ENCODE results near the gene CFAP206.

The CFAP206 gene

DNA sequence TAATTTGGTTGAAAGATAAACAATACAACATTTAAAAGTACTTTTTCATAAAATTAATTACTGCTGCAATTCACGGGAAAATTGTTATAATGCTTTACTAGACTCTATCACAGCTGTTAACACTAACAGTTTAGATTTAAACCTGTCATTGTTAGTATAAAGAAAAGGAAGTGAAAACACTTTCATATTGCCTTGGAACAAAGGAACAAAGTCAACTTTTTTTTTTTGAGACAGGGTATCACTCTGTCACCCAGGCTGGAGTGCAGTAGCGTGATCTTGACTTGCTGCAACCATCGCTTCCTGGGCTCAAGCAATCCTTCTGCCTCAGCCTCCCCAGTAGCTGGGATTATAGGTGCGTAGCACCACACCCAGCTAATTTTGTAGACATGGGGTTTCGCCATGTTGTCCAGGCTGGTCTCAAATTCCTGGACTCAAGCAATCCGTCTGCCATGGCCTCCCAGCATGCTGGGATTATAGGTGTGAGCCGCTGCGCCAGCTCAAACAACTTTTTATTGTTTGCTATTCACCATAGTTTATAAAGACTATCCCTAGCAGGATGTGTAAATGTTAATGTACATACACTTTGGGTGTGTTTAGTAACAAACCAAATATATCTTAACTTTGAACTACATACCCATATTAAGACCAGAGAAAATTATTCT lies 87.1 kb downstream of the CFAP206 start:
- TF ChIP-seq, protein P1, sequence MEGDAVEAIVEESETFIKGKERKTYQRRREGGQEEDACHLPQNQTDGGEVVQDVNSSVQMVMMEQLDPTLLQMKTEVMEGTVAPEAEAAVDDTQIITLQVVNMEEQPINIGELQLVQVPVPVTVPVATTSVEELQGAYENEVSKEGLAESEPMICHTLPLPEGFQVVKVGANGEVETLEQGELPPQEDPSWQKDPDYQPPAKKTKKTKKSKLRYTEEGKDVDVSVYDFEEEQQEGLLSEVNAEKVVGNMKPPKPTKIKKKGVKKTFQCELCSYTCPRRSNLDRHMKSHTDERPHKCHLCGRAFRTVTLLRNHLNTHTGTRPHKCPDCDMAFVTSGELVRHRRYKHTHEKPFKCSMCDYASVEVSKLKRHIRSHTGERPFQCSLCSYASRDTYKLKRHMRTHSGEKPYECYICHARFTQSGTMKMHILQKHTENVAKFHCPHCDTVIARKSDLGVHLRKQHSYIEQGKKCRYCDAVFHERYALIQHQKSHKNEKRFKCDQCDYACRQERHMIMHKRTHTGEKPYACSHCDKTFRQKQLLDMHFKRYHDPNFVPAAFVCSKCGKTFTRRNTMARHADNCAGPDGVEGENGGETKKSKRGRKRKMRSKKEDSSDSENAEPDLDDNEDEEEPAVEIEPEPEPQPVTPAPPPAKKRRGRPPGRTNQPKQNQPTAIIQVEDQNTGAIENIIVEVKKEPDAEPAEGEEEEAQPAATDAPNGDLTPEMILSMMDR (IDR thresholded peaks at IDR 0.05; ENCODE audit: borderline replicate concordance, control extremely low read depth, extremely low read depth, insufficient read depth, missing control alignments): no peak
- in situ Hi-C loops (cut with MboI; ENCODE audit: low sequenced_read_pairs, unreplicated experiment): no loop called here
- peak; percentile 32 for DNase-seq (ENCODE audit: low spot score)

GRCh38 chr6:87498048-87498447 lies 90.3 kb downstream of the CFAP206 start:
- in situ Hi-C loops (cut with MboI; ENCODE audit: low sequenced_read_pairs, unreplicated experiment): no loop called here
- TF ChIP-seq, protein P1 (IDR thresholded peaks at IDR 0.05; ENCODE audit: borderline replicate concordance, control extremely low read depth, extremely low read depth, insufficient read depth, missing control alignments): no peak
- no peak for DNase-seq (ENCODE audit: low spot score)

GRCh38 chr6:87501809-87502572 lies 94.2 kb downstream of the CFAP206 start:
- TF ChIP-seq, protein P1 (IDR thresholded peaks at IDR 0.05; ENCODE audit: borderline replicate concordance, control extremely low read depth, extremely low read depth, insufficient read depth, missing control alignments): no peak
- DNase-seq (ENCODE audit: low spot score): no peak
- in situ Hi-C loops (cut with MboI; ENCODE audit: low sequenced_read_pairs, unreplicated experiment): no loop called here

GRCh38 chr6:87504441-87504840 lies 96.7 kb downstream of the CFAP206 start:
- no peak for DNase-seq (ENCODE audit: low spot score)
- TF ChIP-seq, protein P1 (IDR thresholded peaks at IDR 0.05; ENCODE audit: borderline replicate concordance, control extremely low read depth, extremely low read depth, insufficient read depth, missing control alignments): no peak
- in situ Hi-C loops (cut with MboI; ENCODE audit: low sequenced_read_pairs, unreplicated experiment): no loop called here
